Measurements from ENCODE around the gene MEGF10. TPM values are rescaled to one million over a fixed set of nuclear protein-coding genes. Genes with fewer than 3 reads are reported as not detected.

The MEGF10 gene
- total RNA-seq, 1 experiment from 2014 or later = not detected

DNA sequence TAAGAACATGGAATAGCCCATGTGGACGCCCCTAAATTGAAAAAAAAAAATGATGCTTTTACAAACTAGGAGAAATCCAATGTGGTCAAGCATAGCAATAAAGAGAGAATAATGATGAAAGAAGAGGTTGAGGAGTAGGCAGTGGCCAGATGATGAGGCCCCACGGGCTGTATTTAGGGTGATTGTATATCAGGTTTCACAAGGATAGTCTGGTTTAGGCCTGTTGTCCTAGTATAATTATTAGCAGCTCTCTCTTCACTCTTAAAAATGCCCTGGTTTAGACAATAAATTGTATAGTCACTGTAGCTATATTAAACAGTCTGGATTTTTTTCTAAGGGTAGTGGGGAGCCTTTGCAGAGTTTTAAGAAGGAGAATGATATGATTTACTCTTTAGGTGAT is 124.4 kb downstream of the MEGF10 start:
- TF ChIP-seq EZH2 (IDR thresholded peaks at IDR 0.05; ENCODE audit: low read depth) = no peak
- TF ChIP-seq, protein P1, sequence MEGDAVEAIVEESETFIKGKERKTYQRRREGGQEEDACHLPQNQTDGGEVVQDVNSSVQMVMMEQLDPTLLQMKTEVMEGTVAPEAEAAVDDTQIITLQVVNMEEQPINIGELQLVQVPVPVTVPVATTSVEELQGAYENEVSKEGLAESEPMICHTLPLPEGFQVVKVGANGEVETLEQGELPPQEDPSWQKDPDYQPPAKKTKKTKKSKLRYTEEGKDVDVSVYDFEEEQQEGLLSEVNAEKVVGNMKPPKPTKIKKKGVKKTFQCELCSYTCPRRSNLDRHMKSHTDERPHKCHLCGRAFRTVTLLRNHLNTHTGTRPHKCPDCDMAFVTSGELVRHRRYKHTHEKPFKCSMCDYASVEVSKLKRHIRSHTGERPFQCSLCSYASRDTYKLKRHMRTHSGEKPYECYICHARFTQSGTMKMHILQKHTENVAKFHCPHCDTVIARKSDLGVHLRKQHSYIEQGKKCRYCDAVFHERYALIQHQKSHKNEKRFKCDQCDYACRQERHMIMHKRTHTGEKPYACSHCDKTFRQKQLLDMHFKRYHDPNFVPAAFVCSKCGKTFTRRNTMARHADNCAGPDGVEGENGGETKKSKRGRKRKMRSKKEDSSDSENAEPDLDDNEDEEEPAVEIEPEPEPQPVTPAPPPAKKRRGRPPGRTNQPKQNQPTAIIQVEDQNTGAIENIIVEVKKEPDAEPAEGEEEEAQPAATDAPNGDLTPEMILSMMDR (conservative IDR thresholded peaks at IDR 0.05) = no peak
- POLR2A ChIA-PET (ENCODE audit: unreplicated experiment) = no interaction called here
- no TSS peak for BruUV-seq (replicated peaks)
- Histone ChIP-seq H3K4me3 (no peak overlapping the region), H3K4me1 (replicated peaks; ENCODE audit: insufficient read depth) (no peaks in the 10 kb centered on the region), H3K36me3 (ENCODE audit: low read depth) (no peaks in the 10 kb centered on the region), H4K20me1 (ENCODE audit: insufficient read depth) (no peaks in the 10 kb centered on the region), H3K79me2 (ENCODE audit: low read depth) (no peaks in the 10 kb centered on the region), H3K27me3 (ENCODE audit: insufficient read depth, low read depth) (no peaks in the 10 kb centered on the region), H3K27ac (no peak overlapping the region), H3K9me3 (ENCODE audit: insufficient read depth, low read depth) (no peaks in the 10 kb centered on the region), H2AFZ (no peak overlapping the region), H3K9me2 (ENCODE audit: insufficient read depth) (no peaks in the 10 kb centered on the region), H3F3A (ENCODE audit: insufficient read depth, low read depth) (no peaks in the 10 kb centered on the region), H3K4me2 (no peak overlapping the region)
- CTCF ChIA-PET = no interaction called here
- no peak for DNase-seq
- intact Hi-C loops (cut with micrococcal nuclease; ENCODE audit: unreplicated experiment) = no loop called here

DNA sequence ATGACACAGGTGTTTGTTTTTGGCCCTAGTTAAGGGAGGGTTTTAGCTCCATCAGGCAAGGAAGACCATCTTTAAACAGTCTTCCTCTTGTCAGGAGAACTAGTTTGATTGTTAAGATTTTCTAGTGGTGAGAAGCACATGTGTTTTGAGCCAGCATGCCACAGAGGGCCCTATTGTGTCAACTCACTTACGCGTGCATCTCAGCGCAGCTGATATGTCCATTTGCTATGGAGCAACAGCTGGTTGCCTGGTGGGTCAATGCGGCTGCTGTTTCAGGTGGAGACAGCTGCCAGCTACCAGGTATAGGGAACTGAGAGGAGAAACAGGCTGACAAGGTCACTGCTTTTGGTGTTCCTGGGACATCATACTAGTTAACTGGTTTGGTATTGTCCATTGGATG is 126.3 kb downstream of the MEGF10 start:
- H3F3A ChIP-seq (ENCODE audit: insufficient read depth, low read depth) = no peaks in the 10 kb centered on the region
- TF ChIP-seq EZH2 (IDR thresholded peaks at IDR 0.05; ENCODE audit: low read depth) = no peak
- TF ChIP-seq, protein P1 (conservative IDR thresholded peaks at IDR 0.05) = no peak
- no peaks in the 10 kb centered on the region for H4K20me1 ChIP-seq (ENCODE audit: insufficient read depth)
- intact Hi-C loops (cut with micrococcal nuclease; ENCODE audit: unreplicated experiment) = no loop called here
- no peak overlapping the region for H3K4me3 ChIP-seq
- H3K9me3 ChIP-seq (ENCODE audit: insufficient read depth, low read depth) = no peaks in the 10 kb centered on the region
- no peaks in the 10 kb centered on the region for H3K79me2 ChIP-seq (ENCODE audit: low read depth)
- H3K36me3 ChIP-seq (ENCODE audit: low read depth) = no peaks in the 10 kb centered on the region
- no peak for DNase-seq
- ChIA-PET CTCF (no interaction called here), POLR2A (ENCODE audit: unreplicated experiment) (no interaction called here)
- no peaks in the 10 kb centered on the region for H3K27me3 ChIP-seq (ENCODE audit: insufficient read depth, low read depth)
- no peak overlapping the region for H3K27ac ChIP-seq
- BruUV-seq (replicated peaks) = no TSS peak
- H2AFZ ChIP-seq = no peak overlapping the region
- no peaks in the 10 kb centered on the region for H3K9me2 ChIP-seq (ENCODE audit: insufficient read depth)
- H3K4me2 ChIP-seq = no peak overlapping the region
- H3K4me1 ChIP-seq (replicated peaks; ENCODE audit: insufficient read depth) = no peaks in the 10 kb centered on the region

- TF ChIP-seq EZH2 (IDR thresholded peaks at IDR 0.05; ENCODE audit: low read depth) = no peak
- TF ChIP-seq, protein P1 (conservative IDR thresholded peaks at IDR 0.05) = no peak
- ChIA-PET CTCF (no interaction called here), POLR2A (ENCODE audit: unreplicated experiment) (no interaction called here)
- H3K4me1 ChIP-seq (replicated peaks; ENCODE audit: insufficient read depth) = no peaks in the 10 kb centered on the region
- H4K20me1 ChIP-seq (ENCODE audit: insufficient read depth) = no peaks in the 10 kb centered on the region
- intact Hi-C loops (cut with micrococcal nuclease; ENCODE audit: unreplicated experiment) = no loop called here
- no peak overlapping the region for H3K4me3 ChIP-seq
- no peaks in the 10 kb centered on the region for H3K27me3 ChIP-seq (ENCODE audit: insufficient read depth, low read depth)
- no peaks in the 10 kb centered on the region for H3F3A ChIP-seq (ENCODE audit: insufficient read depth, low read depth)
- BruUV-seq (replicated peaks) = no TSS peak
- no peaks in the 10 kb centered on the region for H3K36me3 ChIP-seq (ENCODE audit: low read depth)
- no peak overlapping the region for H3K27ac ChIP-seq
- H3K4me2 ChIP-seq = no peak overlapping the region
- DNase-seq = no peak
- H2AFZ ChIP-seq = no peak overlapping the region
- no peaks in the 10 kb centered on the region for H3K79me2 ChIP-seq (ENCODE audit: low read depth)
- H3K9me3 ChIP-seq (ENCODE audit: insufficient read depth, low read depth) = no peaks in the 10 kb centered on the region
- no peaks in the 10 kb centered on the region for H3K9me2 ChIP-seq (ENCODE audit: insufficient read depth)
Observed at GRCh38 chr5:127417528-127417927, 126.9 kb downstream of the MEGF10 start.

Data from PC-9 (cell line).